Measurements from ENCODE around the gene PANK4. TPM values are rescaled to one million over a fixed set of nuclear protein-coding genes. Genes with fewer than 3 reads are reported as not detected.

PANK4 gene
- polyA plus RNA-seq, 1 donor (not counting 4 experiments of a cell fraction or from before 2014, with no cell fraction given), result 14.5 TPM

DNA sequence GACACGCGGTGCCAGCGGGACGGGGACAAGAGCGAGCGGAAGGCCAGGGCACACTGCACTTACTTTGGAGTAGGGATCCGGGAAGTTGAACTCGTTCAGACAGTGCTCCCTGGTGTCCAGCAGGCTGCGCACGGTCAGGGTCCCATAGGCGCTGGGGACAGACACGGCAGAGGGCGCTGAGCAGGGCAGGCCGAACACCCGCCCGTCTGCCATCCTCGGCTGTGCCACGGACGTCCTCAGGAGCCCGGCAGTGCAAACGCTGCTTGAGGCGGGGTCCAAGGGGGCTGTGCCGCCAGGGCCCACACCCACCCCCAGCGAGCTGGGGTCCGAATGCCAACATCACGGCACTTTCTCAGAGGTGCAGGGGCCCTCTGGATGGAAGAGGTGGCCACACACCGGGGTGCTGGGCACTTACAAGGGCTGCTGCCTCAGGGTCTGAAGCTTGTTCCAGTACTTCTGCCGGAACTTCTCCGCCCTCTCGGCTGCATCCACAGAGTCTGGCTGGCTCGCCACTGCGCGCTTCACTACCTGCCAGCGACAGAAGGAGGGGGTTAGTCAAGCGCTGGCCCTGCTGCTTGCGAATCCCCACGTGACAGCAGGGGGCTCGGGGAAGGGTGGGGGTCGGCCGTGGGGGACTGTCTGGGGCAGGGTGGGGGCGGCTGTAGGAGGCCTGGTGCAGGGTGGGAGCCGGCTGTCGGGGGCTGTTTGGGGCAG, 12.3 kb downstream of the PANK4 start:
- Histone ChIP-seq H3K9ac (ENCODE audit: control insufficient read depth, extremely low read depth, insufficient read depth, low read length) (no peak overlapping the region), H3K4me2 (ENCODE audit: control insufficient read depth, extremely low read depth, insufficient read depth, low read depth, low read length) (no peak overlapping the region), H3K4me3 (ENCODE audit: control insufficient read depth in 2 of 3, extremely low read depth in 1 of 3, insufficient read depth in 2 of 3, low read depth in 1 of 3, low read length in 3 of 3) (no peak overlapping the region), H3K27me3 (ENCODE audit: control insufficient read depth, extremely low read depth, insufficient read depth, low read length) (no peaks in the 10 kb centered on the region), H3K27ac (ENCODE audit: control insufficient read depth, insufficient read depth, low read length) (no peak overlapping the region), H3K4me1 (ENCODE audit: control insufficient read depth, extremely low read depth, insufficient read depth, low read length) (no peaks in the 10 kb centered on the region), H4K20me1 (ENCODE audit: control insufficient read depth, extremely low read depth, insufficient read depth, low read length) (peaks cover 4% of the 10 kb centered on the region), H3K79me2 (ENCODE audit: control insufficient read depth, insufficient read depth, low read length) (no peaks in the 10 kb centered on the region), H3K9me1 (ENCODE audit: control insufficient read depth, extremely low read depth, insufficient read depth, low read length) (no peaks in the 10 kb centered on the region), H2AFZ (ENCODE audit: control insufficient read depth, low read length) (no peak overlapping the region), H3K9me3 (ENCODE audit: control insufficient read depth, low read depth, low read length) (no peaks in the 10 kb centered on the region), H3K36me3 (ENCODE audit: control insufficient read depth in 2 of 2, extremely low read depth in 1 of 2, insufficient read depth in 2 of 2, low read length in 2 of 2) (peaks cover 31 to 43% of the 10 kb centered on the region in 2 experiments)
- no peak for DNase-seq (ENCODE audit: low read depth, low spot score)
- TF ChIP-seq EZH2 (IDR thresholded peaks at IDR 0.05; ENCODE audit: low read length) (no peak), CTCF (optimal IDR thresholded peaks at IDR 0.05 in 1 of 3, IDR thresholded peaks at IDR 0.05 in 1 of 3, conservative IDR thresholded peaks at IDR 0.05 in 1 of 3; ENCODE audit: extremely low read depth in 1 of 3, insufficient read depth in 2 of 3, low read length in 3 of 3) (no peak)
- dilution Hi-C loops (cut with MboI; ENCODE audit: extremely low pct_ligation_motif_present, low sequenced_read_pairs), result no loop called here
- no peak for FAIRE-seq

DNA sequence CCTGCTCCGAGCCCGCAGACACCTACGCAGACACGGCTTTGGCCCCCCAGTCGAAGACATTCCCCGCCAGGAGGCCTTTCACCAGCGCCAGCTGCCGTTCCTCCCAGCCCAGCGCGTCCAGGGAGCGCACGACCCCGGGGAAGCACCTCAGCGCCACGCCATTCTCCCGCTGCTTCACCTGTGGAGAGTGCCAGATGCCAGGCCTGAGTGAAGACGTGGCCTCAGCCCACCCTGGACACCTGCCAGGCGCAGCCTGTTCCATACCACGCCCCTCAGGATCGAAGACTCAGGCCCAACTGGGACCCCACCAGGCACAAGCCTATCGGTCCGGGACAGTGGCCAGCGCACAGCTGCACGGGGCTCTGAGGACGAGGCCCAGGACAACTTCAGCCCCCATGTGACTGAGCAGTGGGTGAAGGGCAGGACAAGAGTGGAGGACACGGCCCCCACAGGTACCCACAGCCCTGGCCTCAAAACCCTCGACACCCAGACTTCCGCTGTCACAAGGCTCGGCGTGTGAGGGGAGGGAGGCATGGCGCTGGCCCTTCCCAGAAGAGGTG, 13.5 kb downstream of the PANK4 start:
- Histone ChIP-seq H3K79me2 (ENCODE audit: control insufficient read depth, insufficient read depth, low read length) (no peaks in the 10 kb centered on the region), H4K20me1 (ENCODE audit: control insufficient read depth, extremely low read depth, insufficient read depth, low read length) (peaks cover 4% of the 10 kb centered on the region), H3K4me2 (ENCODE audit: control insufficient read depth, extremely low read depth, insufficient read depth, low read depth, low read length) (no peak overlapping the region), H3K9me1 (ENCODE audit: control insufficient read depth, extremely low read depth, insufficient read depth, low read length) (no peaks in the 10 kb centered on the region), H3K4me1 (ENCODE audit: control insufficient read depth, extremely low read depth, insufficient read depth, low read length) (no peaks in the 10 kb centered on the region), H3K36me3 (ENCODE audit: control insufficient read depth in 2 of 2, extremely low read depth in 1 of 2, insufficient read depth in 2 of 2, low read length in 2 of 2) (peaks cover 30 to 35% of the 10 kb centered on the region in 2 experiments), H3K9ac (ENCODE audit: control insufficient read depth, extremely low read depth, insufficient read depth, low read length) (no peak overlapping the region), H3K27ac (ENCODE audit: control insufficient read depth, insufficient read depth, low read length) (no peak overlapping the region), H3K27me3 (ENCODE audit: control insufficient read depth, extremely low read depth, insufficient read depth, low read length) (no peaks in the 10 kb centered on the region), H2AFZ (ENCODE audit: control insufficient read depth, low read length) (no peak overlapping the region), H3K4me3 (ENCODE audit: control insufficient read depth in 2 of 3, extremely low read depth in 1 of 3, insufficient read depth in 2 of 3, low read depth in 1 of 3, low read length in 3 of 3) (no peak overlapping the region), H3K9me3 (ENCODE audit: control insufficient read depth, low read depth, low read length) (no peaks in the 10 kb centered on the region)
- no peak for TF ChIP-seq EZH2 (IDR thresholded peaks at IDR 0.05; ENCODE audit: low read length)
- no peak for TF ChIP-seq CTCF (optimal IDR thresholded peaks at IDR 0.05 in 1 of 3, IDR thresholded peaks at IDR 0.05 in 1 of 3, conservative IDR thresholded peaks at IDR 0.05 in 1 of 3; ENCODE audit: extremely low read depth in 1 of 3, insufficient read depth in 2 of 3, low read length in 3 of 3)
- dilution Hi-C loops (cut with MboI; ENCODE audit: extremely low pct_ligation_motif_present, low sequenced_read_pairs), result no loop called here
- FAIRE-seq, result no peak
- no peak for DNase-seq (ENCODE audit: low read depth, low spot score)

All from keratinocyte (primary cell).